GM12875 (cell line): ENCODE data around the gene SVIL.
"Not testable (repeated sequence)": the region's sequence is repeated elsewhere in the genome, so short reads cannot be mapped to it uniquely, and the experiment has no call there.

Experiments used
- H3K4me3 ChIP-seq: one replicate; pipeline ENCODE4 v1.5.1; 2011; ENCODE audit warnings: low read depth, low read length, control low read depth
- CTCF ChIP-seq: IDR thresholded peaks from 2 replicates; pipeline ENCODE4 v1.5.1; 2011; ENCODE audit warnings: low read depth, mild to moderate bottlenecking, control low read depth, inconsistent platforms, low read length, moderate library complexity, borderline replicate concordance; ENCODE audit not compliant: insufficient read depth

SVIL gene

GRCh38 chr10:29630205-29631048, 4.3 kb downstream of the SVIL start:
- TF ChIP-seq CTCF: no peak
- no peak overlapping the region for H3K4me3 ChIP-seq

- TF ChIP-seq CTCF: no peak
- H3K4me3 ChIP-seq: no peak overlapping the region
Observed at GRCh38 chr10:29628912-29629526, 5.8 kb downstream of the SVIL start.

GRCh38 chr10:29628311-29628710, 6.5 kb downstream of the SVIL start:
- no peak for TF ChIP-seq CTCF
- H3K4me3 ChIP-seq: no peak overlapping the region

GRCh38 chr10:29627201-29628132, 7.3 kb downstream of the SVIL start:
- H3K4me3 ChIP-seq: no peak overlapping the region
- no peak for TF ChIP-seq CTCF

GRCh38 chr10:29624357-29624756, 10.4 kb downstream of the SVIL start:
- not testable (repeated sequence) for H3K4me3 ChIP-seq

GRCh38 chr10:29623797-29624196, 11.0 kb downstream of the SVIL start:
- no peak for TF ChIP-seq CTCF
- H3K4me3 ChIP-seq: no peak overlapping the region

GRCh38 chr10:29622382-29622922, 12.3 kb downstream of the SVIL start:
- H3K4me3 ChIP-seq: no peak overlapping the region
- no peak for TF ChIP-seq CTCF
